ENCODE results near the gene YWHAE.
A peak's percentile ranks its signal among the peaks of the same experiment; 100 is the strongest.
"Not testable (repeated sequence)": the region's sequence is repeated elsewhere in the genome, so short reads cannot be mapped to it uniquely, and the experiment has no call there.

The YWHAE gene

DNA sequence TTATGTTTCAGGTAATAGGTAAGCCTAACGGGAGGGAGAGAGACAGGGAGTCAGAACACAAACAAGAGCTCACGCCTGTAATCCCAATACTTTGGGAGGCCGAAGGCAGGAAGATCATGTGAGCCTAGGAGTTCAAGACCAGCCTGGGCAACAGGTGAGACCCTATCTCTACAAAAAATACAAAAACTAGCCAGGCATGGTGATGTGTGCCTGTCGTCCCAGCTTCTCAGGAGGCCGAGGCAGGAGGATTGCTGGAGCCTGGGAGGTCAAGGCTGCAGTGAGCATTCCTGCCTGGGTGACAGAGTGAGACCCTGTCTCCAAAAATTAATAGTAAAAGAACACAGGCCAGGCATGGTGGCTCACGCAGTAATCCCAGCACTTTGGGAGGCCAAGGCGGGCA lies 27.4 kb downstream of the YWHAE start:
- no peak for DNase-seq

DNA sequence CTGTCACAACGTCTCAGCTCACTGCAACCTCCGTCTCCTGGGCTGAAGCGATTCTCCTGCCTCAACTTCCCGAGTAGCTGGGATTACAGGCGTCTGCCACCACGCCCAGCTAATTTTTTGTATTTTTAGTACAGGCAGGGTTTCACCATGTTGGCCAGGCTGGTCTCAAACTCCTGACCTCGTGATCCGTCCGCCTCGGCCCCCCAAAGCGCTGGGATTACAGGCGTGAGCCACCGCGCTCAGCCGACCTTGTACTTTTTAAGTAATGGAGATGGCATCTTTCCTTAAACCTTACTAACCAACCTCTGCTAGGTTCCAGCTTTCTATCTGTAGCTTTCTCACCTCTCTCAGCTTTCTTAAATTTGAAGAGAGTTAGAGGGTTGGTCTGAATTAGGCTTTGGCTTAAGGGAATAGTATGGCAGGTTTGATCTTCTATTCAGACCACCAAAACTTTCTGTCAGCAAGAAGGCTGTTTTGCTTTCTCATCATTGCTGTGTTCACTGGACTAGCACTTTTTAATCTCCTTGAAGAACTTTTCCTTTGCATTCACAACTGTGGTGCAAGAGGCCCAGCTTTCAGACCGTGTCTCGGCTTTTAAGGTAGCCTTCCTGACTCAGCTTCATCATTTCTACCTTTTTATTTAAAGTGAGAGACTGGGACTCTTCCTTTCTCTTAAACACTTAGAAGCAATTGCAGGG lies 28.0 kb downstream of the YWHAE start:
- no peak for DNase-seq

DNA sequence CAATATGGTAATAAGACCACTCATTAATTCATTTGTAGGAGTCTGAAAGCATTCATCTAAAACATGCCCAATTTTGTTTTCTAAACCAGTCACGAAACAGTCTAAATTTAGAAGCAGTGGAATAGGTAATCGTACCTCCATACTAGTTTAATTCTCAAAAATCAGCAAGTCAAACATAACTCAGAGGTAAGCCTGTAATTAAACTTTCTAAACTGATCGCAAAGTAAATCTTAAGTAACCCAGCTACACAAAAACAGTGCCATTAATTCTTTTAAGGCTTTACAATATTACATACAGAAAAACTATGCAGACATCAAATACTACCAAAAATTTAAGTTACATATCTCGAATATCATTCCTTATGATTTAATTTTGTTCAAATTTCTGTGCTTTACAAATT lies 31.4 kb downstream of the YWHAE start:
- no peak for DNase-seq

DNA sequence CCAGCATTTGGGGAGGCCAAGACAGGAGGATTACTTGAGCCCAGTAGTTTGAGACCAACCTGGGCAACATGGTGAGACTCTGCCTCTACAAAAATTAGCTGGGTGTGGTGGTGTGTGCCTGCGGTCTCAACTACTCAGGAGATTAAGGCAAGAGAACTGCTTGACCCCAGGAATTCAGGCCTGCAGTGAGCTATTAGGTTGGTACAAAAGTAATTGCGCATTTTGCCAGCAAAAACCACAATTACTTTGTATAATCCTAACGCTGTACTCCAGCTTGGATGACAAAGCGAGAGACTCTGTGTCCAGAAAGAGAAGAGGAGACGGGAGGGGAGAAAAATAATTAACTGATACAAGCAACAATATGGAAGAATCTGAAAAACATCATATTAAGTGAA lies 32.7 kb downstream of the YWHAE start:
- no peak for DNase-seq

DNA sequence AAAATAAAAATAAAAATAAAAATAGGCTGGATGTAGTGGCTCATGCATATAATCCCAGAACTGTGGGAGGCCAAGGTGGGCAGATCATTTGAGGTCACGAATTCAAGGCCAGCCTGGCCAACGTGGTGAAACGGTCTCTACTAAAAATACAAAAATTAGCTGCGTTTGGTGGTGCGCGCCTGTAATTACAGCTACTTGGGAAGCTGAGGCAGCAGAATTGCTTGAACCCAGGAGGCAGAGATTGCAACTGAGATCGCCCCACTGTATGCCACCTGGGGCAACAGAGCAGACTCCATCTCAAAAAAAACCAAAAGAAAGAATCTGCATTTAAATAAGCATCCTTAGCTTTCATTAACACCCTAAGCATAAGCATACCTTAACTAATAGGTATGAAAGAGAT lies 33.8 kb downstream of the YWHAE start:
- DNase-seq: no peak

DNA sequence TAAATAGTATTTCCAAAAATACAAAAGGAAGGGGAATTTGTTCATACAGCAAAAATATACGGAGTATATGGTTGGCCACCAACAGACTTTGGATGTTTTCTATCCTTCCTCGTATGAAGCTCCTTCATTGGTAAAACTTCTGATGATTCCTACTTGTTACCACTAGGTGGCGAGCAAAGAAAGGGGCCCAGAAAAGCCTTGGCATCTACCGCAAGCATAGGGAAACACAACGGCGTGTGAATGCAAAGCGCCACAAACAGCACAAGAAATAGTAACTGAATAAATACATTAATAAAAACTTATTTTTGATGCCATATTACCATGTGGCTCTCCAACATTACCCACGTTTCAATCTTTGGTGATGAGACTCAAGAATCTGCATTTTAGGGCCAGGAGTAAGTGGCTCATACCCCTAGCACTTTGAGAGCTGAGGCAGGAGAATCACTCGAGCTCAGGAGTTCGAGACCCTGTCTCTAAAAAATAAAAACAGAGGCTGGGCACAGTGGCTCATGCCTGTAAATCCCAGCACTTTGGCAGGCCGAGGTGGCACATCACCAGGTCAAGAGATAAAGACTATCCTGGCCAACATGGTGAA lies 34.5 kb downstream of the YWHAE start:
- DNase-seq: peak; percentile 53

DNA sequence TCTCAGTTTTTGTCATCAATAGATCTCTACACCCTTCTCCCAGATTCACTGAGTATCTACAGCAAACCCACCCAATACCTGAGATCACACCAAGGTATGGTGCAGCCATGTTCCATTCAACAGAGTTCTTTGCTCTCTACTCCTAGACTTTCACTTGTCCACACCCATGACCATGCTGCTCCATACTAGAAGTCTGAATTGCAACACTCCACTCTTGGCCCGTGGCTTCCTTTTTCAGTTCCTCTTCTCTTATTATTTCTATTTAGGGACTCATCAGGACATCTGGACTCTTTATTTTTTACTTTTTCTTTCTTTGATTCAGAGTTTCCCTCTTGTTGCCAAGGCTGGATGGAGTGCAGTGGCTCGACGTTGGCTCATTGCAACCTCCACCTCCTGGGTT lies 37.1 kb downstream of the YWHAE start:
- no peak for DNase-seq

DNA sequence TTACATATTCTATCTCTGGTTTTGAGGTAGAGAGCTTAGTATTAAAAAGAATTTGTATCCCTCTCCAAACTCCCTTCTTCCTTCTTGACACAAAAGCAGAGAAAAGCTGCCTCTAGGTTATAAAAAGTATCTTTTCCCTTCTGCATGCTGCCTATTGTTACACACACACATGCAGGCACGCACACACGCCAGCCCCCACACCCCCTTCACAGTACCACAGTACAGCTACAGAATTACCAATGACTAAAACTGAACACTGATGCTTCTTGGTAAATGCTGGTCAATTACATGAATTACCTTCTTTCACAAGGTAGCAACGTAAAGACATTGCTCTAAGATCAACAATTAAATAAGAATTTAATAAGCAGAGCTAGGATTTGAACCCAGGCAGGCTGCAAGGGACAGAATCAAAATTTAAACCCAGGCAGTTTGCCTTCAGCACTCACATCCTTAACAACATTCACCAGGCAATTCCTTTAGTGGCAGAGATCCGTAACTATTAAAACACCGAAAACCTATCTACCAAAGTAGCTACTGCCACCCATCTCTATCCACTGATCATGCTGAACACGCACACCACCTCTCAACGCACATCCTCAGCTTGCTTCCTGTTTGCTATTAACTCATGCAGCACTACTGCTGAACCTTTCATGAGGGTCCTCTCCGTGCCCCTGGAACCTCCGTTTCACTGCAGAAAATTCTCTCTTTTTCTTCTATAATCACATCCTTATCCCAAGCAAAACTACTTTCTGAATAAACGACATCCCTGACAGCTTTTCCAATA lies 37.8 kb downstream of the YWHAE start:
- no peak for DNase-seq

DNA sequence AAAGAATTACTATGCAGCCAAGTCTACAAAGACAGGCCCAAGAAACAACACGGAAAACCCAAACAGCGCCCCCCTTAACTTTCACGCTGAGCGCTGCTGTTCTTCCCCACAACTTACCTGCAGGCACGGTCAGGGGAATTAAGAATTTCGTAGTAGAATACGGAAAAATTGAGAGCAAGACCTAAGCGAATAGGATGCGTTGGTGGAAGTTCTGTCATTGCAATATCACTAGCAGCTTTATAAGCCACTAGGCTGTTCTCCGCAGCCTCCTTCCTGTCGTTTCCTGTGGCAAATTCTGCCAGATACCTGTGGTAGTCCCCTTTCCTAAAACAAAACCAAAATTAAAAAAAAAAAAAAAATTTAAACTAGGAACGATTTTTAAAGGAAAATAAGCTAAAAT lies 39.0 kb downstream of the YWHAE start:
- DNase-seq: no peak

DNA sequence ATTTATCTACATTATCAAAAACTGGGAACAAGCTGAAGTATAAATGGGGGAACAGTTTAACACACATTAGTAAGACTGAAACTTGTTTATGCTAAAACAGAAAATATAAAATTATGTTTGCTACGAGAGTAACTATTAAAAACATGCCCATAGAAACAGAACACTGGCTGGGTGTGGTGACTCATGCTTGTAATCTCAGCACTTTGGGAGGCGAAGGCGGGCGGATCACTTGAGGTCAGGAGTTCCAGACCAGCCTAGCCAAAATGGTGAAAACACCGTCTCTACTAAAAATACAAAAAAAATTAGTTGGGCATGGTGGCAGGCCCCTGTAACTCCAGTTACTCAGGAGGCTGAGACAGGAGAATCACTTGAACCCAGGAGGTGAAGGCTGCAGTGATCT lies 39.7 kb downstream of the YWHAE start:
- not testable (repeated sequence) for DNase-seq

DNA sequence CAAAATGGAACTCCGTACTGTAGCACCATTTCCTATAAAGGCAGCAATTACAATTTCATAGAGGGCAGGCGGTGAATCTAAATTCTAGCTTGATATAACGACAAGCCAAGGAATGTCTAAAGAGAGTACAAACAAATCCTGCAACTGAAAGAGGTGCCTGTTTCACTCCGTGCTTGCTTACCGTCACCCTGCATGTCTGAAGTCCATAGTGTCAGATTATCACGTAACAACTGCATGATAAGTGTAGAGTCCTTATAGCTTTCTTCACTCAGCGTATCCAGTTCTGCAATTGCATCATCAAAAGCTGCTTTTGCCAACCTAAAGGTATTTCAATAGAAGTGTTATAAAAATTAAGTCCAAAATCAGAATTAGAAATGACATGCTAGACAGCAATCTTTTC lies 46.0 kb downstream of the YWHAE start:
- DNase-seq: no peak

DNA sequence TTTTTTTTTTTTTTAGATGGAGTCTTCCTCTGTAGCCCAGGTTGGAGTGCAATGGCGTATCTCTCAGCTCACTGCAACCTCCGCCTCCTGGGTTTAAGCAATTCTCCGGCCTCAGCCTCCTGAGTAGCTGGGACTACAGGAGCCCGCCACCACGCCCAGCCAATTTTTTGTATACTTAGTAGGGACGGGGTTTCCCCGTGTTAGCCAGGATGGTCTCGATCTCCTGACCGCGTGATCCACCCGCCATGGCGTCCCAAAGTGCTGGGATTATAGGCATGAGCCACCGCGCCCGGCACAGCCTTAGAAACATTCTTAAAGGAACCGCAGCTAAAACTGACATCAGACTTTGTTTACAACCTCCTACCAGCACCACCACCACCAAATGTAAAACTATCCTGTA lies 47.5 kb downstream of the YWHAE start:
- not testable (repeated sequence) for DNase-seq

DNA sequence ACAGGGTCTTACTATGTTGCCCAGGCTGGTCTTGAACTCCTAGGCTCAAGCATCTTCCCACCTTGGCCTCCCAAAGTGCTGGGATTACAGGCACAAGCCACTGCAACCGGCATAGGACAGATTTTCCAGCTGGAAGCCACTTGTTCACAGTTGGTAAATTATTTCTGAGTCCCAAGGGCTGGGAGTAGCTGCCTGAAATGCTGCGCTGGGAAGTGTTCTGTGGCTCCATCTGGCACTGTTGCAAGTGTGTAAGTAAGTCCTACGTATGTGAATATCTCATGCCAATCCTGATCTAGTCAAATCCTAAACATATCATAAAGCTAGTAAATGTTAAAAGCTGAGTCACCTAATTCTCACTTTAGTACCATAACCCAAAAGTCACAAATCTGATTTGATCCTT lies 48.1 kb downstream of the YWHAE start:
- DNase-seq: no peak

DNA sequence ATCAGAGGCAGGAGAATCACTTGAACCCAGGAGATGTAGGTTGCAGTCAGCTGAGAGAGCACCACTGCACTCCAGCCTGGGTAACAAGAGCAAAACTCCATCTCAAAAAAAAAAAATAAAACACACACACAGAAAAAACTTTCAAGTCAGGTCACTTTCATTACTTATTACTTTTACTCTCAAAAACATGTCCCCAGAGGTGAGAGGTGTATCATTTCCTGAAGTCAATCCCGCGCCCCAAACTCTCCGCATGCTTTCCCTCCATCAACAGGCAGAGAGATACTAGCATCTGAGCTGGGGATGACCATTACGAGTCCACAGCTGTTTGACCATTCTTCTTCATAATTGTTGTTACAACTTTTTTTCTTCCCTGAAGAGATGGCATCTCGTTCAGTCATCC lies 48.7 kb downstream of the YWHAE start:
- no peak for DNase-seq

DNA sequence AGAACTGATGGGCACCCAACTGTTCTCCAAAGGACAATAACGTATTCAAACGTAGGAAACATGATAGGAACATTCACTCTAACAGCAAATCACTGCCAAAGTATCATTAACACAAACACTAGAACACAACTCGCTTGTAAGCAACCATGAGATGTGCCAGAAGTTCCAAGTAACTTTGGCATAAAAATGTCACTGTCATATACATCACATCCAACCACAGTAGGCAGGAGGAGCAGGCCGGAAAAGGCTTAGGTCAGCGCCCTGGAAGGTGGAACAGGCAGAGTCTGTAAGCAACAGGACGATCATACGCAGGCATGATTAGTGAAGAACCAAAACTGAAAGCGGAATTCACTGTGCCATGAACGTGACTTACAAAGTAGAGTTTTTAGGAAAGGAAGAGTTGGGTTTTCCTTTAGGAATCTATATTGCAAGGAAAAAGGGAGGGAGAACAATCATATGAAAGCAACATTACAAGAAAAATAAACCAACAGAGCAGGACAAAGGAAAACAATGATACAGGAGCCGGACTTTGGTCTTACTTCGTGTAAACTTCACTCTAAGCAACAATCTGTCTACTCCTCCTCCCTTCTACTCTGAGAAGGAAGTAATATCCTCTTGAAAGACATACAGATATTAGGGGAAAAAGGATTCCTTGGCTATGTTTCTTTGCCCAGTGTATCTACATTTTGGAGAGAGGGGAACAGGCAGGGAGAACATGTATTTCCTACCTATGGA lies 52.3 kb downstream of the YWHAE start:
- no peak for DNase-seq

DNA sequence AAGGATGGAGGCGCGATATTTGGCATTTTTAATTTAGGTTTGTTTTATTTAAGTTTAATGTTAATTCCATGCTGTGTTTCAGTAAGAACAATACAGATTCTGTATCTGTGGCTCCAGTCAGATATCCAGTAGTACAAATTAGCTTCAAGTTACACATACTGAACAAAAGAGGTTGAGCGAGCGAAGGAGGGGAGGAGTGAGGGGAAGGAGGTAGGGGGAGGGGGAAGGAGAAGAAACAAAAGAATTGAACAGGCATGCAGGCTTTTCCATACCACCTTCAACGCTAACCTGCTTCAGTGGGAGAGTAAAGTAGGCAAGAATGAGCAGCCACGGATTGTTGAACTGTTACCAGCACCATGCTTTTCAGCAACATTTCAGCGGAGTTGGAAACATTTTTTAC lies 55.5 kb downstream of the YWHAE start:
- no peak for DNase-seq

DNA sequence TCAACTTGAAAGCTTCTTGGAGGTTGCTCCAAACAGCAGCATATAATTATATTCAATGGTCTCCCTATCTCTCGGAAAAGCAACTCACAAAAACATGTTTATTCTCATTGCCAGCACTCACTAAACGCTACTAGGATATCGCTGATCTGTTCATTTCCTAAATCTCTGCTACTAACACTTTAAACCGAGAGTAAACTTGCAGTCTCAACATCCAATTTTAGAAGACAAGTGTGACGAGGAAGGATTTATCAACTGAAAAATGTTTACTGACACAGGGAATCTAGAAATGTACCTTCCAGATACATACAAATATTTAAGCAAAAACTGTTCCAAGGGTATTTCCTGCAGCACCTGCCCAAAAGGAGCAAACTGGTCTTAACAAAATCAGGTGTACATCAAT lies 56.5 kb downstream of the YWHAE start:
- no peak for DNase-seq

DNA sequence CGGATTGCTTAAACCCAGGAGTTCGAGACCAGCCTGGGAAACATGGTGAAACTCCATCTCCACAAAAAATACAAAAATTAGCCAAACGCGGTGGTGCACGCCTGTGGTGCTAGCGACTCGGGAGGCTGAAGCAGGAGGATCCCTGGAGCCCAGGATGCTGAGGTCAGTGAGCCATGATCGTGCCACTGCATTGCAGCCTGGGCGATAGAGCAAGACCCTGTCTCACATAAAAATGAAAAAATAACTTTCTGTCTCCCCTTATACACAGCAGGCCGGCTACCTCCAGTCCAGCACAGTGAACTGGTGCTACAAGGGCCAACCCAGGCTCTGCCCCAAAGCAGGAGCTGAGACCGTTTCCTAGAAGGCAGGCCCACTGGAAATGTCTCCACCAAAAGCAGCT lies 59.7 kb downstream of the YWHAE start:
- no peak for DNase-seq

DNA sequence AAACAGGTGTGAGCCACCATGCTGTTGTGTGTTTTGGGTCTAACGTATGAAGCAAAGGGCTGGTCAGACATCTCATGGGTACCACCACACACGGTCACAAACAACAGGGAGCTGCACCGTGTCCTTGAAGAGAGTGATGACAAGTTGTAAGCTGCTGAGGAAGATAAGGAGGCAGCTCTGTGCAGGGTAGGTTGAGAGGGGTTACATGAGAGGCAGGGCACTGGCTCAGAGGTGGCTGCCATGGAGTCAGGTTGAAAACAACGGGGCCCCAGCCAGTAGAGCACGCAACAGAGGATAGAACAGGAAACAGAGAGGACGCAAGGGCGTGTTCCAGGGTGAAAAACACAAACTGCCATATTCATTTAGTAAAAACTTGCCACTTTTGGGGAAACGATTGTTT lies 68.3 kb downstream of the YWHAE start:
- DNase-seq: no peak

DNA sequence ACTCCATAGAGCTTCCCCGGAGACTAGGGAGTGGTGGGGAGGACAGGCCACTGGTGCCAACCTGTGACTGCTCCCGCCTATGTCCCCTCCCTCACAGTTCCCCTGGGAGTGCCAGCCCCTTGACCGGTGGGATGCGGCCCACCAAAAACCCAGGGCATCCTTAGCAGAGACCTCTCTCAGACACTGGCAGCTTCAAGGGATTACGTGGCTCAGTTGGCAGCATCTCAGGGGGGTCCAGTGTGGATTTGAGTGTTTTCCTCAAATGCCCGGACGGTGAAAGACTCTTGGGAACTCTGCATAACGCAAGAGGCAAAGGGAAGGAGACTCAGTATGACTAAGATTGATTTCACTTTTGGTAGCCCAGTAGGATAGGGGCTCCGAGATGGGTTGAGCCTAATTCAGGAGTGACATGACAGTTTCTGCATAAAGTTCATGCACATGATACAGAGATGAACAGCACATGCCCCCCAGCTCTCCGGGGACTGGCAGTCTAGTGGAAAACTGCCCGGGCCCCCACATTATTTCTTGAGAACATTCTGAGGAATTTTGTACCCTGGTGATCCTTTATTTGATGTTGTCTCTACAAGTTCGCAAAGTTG lies 70.2 kb downstream of the YWHAE start:
- no peak for DNase-seq

DNA sequence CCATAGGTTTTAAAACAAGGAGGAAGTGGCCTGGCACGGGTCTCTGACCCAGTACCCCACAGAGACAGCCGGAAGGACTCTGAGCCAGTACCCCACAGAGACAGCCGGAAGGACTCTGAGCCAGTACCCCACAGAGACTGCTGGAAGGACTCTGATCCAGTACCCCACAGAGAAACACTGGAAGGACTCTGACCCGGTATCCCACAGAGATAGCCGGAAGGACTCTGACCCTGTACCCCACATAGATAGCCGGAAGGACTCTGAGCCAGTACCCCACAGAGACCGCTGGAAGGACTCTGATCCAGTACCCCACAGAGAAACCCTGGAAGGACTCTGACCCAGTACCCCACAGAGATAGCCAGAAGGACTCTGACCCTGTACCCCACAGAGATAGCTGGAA lies 71.6 kb downstream of the YWHAE start:
- no peak for DNase-seq

DNA sequence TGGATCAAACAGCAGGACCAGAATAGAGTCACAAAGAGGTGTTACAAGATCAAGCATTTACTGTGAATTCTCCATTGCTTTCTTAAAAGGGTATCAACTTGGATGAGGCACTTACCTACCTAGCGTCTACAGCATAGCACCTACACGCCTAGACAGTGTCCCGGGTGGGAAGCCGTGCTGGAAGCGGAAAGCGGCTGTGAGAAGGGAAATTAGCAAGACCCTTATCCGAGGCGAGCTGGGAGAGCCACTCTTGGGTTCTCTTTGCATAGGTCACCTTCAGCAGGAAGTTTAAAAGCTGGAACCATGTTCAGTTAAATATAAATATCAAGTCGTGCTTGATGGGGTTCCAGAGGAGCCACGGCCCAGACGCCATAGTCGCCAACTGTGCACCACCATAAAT lies 74.3 kb downstream of the YWHAE start:
- no peak for DNase-seq

DNA sequence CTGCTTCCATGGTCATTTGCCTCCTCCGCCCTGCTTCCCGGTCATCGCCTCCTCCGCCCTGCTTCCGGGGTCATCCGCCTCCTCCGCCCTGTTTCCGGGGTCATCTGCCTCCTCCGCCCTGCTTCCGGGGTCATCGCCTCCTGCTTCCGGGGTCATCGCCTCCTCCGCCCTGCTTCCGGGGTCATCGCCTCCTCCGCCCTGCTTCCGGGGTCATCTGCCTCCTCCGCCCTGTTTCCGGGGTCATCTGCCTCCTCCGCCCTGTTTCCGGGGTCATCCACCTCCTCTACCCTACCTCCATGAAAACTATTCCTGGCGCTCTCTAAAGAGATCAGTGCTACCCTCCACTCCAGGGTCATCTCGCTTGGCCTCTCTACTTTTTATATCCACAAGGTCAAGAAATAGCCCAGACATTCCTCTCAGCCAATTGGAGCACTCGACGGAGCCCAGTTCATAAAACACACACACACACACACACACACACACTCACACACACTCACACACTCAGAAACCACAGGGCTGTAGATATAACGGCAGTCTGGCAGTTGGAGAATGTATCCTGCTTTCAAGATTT lies 75.7 kb downstream of the YWHAE start:
- no peak for DNase-seq

All from NCI-H345 (cell line).